Measurements from ENCODE around the gene POLR1A.

- no peak for TF ChIP-seq POLR2AphosphoS5 (IDR thresholded peaks at IDR 0.05; ENCODE audit: low read depth, low read length)
- no peak for TF ChIP-seq KLF16 (CRISPR knock-in tag; IDR thresholded peaks at IDR 0.05)
These were observed 130.1 kb downstream of the POLR1A start for GRCh38 chr2:85975581-85975980.
